GM18870 (cell line): ENCODE results near the gene CD248.
"Not testable (repeated sequence)": the region's sequence is repeated elsewhere in the genome, so short reads cannot be mapped to it uniquely, and the experiment has no call there.

Experiments used
- ATAC-seq: cut with Tn5 transposase; IDR thresholded peaks from one replicate; pipeline ENCODE4 v1.9.1; 2021; ENCODE audit warnings: moderate library complexity; ENCODE audit not compliant: unreplicated experiment

CD248 gene, protein sequence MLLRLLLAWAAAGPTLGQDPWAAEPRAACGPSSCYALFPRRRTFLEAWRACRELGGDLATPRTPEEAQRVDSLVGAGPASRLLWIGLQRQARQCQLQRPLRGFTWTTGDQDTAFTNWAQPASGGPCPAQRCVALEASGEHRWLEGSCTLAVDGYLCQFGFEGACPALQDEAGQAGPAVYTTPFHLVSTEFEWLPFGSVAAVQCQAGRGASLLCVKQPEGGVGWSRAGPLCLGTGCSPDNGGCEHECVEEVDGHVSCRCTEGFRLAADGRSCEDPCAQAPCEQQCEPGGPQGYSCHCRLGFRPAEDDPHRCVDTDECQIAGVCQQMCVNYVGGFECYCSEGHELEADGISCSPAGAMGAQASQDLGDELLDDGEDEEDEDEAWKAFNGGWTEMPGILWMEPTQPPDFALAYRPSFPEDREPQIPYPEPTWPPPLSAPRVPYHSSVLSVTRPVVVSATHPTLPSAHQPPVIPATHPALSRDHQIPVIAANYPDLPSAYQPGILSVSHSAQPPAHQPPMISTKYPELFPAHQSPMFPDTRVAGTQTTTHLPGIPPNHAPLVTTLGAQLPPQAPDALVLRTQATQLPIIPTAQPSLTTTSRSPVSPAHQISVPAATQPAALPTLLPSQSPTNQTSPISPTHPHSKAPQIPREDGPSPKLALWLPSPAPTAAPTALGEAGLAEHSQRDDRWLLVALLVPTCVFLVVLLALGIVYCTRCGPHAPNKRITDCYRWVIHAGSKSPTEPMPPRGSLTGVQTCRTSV

DNA sequence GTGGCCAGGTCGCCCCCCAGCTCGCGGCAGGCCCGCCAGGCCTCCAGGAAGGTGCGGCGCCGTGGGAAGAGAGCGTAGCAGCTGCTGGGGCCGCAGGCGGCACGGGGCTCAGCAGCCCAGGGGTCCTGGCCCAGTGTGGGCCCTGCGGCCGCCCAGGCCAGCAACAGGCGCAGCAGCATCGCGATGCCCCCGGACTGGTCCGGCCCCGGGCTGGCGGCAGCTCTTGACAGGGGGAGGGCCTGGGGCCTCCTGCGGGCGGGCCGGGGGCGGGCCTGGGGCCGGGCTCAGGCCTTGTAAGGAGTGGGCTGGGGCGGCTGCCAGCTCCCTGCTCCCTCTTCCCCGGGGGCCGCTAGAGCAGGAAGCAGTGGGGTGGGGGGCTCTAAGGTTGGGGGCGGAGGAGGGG is at the start of gene CD248:
CD248 (minus strand) TSS at position 196 of the 403 bp plus-strand sequence; CDS start at position 179, 17 bp downstream.
- no peak for ATAC-seq

DNA sequence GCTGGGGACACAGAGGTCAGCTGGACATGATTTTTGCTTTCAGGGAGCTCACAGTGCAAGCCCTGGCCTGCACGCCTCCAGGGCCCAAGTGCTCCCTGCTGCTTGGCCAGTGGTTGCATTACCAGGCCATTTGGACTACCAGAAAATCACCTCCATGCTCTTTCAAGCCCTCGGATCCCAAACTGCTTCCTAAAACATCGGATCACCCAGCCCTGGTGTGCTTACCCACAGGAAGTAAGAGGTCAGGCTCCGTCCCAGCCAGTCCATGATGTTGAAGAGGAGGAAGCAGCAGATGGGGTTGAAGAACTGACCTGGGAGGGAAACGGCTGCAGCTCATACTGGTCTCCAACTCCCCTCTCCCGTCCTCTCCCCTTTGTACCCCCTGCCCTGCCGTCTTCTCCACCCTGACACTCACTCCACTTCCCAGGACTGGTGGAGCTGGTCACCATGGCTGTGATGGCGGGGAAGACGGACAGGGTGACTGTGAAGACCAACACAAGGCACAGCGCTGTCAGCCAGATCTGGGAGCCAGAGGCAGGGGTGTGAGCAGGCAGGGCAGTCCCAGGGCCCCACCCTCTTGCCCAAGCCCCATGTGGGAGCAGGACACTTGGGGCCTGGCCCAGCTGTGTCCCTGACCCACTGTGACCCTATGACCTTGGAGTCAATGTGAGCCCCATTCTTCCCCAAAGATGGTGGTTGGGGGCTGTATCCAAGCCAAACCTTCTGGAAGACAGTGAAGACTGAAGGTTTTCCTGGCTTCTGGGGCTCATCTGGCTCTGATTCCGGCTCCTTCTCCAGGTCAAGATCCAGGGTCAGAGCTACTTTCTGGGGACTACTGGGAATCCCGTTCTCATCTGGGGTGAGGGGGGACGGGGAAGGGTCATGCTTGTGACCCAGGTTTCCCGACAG is 49.1 kb upstream of the CD248 start:
- ATAC-seq, result no peak

DNA sequence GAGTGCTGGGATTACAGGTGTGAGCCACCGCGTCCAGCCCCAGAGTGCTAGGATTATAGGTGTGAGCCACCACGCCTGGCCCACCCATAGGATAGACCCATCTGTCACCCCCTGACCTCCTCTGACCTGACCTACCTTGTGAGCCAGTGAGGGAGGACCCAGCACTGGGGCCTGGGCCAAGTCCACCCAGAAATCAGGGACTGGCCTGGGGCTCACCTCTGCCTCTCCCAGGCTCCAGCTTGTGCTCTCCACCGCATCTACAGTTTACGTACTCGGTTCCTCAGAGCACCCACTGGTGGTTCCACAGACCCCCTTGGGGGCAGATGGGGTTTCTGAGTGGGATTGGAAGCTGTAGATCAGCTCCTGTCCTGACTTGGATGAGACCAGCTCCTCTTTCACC is 48.3 kb upstream of the CD248 start:
- ATAC-seq, result no peak

DNA sequence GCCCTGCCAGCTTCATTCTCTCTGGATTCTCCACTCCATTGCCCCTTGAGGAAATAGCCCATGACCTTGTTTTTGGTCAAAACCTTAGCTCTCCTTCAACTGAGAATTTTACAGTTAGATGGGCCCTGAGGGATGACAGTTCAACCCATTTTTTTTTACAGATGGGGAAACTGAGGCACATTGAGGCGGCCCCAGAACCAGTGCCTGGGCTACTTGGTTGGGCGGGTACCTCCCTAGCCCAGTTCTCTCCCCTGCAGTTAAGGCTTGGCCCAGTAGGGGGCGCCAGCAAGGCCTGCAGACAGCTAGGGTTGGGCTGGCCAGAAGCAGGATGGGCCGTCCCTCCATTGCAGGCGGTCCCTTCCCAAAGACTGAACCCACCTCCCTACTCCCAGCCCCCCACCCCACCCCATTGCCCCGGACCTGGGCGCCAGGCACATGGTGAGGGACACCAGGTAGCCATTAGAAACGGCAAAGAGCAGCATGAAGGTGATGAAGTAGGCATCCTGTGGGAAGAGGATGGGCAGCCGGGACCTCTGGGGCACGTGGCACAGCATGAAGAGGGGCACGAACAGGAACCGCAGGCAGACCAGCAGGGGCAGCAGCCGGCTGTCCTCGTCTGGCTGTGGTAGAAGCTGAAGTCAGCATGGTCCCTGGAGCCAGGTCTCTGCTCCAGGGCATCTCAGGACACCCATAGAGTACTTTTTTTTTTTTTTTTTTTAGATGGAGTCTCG is 47.1 kb upstream of the CD248 start:
- ATAC-seq, result no peak

DNA sequence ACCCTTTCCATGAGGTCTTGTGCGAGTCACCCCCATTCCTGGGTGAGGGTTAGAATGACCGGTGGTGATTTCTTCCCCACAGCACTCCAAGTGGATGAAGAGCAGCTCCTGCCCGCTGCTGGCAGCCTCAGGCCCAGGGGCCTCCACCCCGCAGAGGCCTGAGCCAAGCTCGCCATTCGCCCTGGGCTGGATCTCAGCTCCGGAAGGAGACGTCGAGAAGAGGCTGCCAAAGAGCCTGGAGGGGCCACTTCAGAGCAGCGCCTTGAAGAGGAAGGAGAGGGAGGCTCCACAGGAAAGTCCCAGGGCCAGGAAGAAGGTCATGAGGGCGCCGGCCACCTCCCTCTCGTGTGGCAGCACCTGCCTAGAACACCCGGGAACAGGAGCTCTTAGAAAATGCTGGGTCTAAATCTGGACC is 46.4 kb upstream of the CD248 start:
- ATAC-seq, result no peak

DNA sequence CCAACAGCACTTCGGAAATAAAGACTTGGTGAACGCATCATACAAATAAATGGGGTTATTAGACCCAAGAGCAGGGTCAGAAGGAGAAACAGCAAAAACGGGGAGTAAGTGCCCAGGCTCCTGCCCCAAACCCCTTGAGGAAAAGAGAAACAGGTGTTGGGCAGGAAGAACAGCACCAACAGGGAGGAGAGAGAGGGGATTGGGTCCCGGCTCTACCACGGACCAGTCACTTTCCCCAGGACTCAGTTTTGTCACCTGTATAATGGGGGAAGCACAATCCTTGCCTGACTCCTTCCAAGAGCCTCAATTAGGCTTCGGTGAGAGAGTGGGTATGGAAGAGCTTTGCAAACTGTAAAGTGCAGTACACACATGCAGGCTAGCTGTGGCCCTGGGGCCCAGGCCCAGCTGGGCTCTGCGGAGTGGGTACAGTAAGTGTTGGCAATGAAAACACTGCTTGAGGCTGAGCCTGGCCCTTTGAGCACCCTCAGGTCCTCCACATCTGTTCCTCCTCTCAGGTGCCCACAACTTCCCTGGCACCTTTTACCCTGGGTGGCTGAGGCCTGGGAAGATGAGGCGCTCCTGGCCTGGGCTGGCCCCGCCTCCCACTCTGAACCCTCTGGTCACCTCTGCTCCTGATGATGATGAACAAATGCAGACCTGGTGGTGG is 45.8 kb upstream of the CD248 start:
- ATAC-seq, result no peak

DNA sequence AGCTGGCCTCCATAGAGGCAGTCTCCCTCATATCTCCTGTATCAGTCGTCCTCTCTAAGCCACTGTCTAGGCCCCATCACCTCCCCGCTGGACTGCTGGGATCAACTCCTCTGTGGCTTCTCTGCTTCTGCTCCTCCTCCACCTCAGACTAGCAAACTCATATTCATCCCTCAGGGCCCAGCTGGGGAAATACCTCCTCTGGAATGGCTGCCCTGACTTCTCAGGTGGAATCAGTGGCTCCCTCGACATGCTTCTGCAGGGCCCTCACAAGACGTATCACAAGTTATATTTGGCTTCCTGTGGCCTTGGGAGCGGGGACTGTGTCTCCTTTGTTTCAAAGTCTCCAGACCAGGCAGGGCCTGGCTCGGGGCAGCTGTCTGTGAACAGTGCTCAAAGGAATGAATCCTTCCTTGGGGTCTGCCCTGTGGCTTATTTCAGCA is 44.7 kb upstream of the CD248 start:
- no peak for ATAC-seq

DNA sequence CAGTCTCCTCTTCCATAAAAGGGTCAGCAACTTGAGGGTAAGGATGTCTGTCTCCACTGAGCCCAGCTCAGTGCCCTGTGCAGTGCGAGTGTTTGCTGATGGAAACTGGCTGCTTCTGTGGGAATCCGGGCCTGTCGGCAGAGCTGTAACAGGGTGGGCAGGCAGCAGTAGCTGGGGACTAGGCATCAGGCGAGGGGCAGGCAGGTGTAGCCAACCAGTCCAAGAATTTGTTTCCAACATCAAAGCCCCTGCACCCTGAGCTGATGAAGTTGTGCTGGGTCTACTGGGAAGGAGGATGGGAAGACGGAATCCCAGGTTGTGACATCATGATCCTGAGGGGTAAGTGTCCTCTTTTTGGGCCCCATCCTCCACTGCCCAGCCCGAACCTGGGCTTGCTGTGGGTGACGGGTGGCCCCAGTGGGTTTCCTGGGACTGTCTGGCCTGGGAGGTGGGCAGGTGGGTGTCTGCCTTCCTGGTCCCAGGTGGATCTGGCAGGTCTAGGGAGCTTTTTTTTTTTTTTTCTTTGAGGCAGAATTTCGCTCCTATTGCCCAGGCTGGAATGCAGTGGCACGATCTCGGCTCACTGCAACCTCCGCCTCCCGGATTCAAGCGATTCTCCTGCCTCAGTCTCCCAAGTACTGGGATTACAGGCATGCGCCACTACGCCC is 43.7 kb upstream of the CD248 start:
- ATAC-seq, result no peak

DNA sequence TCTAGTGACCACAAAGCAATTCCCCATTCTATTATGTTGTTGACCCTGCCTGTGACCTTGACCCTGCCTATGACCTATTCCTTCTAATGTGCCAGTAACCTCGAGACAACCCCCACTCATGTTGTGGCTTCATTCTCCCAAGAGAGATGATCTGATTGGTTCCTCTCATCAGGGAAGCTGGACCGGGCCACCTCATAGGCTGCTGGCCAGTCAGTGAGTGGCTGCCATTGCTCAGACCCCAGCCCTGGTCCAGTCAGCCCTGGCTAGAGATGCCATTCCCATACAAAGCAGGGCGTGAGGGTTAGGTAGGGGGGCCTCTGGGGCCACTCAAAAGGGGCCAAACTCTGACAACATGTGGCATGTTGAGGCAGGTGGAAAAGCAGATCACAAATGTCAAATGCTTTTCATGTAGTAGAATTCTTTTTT is 42.8 kb upstream of the CD248 start:
- no peak for ATAC-seq

DNA sequence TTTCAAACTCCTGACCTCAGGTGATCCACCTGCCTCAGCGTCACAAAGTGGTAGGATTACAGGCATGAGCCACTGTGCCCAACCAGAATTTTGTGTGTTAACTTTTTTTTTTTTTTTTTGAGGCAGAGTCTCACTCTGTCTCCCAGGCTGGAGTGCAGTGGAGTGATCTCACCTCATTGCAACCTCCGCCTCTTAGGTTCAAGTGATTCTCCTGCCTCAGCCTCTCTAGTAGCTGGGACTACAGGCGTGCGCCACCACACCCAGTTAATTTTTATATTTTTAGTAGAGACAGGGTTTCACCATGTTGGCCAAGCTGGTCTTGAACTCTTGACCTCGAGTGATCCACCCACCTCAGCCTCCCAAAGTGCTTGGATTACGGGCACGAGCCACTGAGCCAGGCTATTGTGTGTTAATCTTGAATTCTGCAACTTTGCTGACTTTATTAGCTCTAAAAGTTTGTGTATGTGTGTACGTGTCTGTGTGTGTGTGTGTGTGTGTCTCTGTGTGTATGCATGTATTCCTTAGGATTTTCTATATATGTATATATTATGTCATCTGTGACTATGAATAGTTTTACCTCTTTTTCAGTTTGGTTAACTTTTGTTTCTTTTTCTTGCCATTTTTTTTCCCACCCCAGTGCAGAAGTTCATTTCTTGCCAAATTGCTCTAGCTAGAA is 33.9 kb upstream of the CD248 start:
- not testable (repeated sequence) for ATAC-seq

DNA sequence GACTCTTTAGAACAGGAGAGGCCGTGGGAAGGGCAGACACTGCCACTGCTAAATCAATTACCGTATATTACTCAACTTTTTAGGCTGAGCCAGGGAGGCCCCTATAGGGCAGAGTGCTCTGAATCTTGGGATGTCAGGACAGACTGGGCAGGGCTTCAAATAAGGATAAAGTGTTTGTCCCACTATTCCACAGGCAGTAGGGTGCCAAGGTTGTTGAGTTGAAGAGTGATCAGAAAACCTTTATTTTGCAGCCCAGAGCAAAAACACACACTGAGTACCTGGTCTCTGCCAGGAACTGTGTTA is 32.2 kb upstream of the CD248 start:
- no peak for ATAC-seq

DNA sequence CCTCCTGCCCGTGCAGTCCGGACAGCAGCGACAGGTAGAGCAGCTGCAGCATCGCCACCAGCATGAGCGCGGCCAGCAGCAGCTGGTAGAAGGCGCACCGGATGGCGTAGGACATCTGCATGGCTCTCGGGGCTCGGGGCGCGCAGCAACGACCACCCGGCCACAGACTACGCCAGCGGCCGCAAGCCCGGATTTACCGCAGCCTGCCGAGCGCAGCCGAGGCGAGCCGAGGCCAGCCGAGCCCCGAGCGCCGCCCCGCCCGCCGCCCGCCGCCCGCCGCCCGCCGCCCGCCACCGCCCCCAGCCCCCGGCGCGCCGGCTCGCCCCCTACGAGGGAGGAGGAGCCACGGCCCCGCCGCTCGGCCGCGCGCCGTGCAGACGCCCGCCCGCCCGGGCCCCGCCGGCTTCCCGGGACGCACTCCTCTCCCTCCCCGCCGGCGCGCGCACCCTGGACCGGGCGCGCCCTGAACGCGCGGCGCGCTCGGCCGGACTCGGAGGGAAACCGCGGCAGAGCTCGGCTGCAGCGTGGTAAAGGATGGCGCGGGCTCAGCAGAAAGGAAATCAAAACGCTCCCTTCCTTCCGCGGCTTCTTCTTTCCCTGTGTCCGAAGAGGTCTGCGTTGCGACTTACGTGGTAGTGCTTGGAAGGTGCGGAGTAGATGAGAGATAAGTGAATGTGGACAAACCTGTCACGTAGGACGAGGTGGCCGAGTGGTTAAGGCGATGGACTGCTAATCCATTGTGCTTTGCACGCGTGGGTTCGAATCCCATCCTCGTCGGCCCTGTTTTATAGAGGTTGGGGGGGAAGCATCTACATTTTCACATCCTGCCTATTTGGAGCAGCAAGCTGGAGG is 30.8 kb upstream of the CD248 start, which contains the start of gene B4GAT1:
B4GAT1 (minus strand) TSS at position 205 of the 852 bp plus-strand sequence; CDS start at position 121, 84 bp downstream.
- no peak for ATAC-seq

DNA sequence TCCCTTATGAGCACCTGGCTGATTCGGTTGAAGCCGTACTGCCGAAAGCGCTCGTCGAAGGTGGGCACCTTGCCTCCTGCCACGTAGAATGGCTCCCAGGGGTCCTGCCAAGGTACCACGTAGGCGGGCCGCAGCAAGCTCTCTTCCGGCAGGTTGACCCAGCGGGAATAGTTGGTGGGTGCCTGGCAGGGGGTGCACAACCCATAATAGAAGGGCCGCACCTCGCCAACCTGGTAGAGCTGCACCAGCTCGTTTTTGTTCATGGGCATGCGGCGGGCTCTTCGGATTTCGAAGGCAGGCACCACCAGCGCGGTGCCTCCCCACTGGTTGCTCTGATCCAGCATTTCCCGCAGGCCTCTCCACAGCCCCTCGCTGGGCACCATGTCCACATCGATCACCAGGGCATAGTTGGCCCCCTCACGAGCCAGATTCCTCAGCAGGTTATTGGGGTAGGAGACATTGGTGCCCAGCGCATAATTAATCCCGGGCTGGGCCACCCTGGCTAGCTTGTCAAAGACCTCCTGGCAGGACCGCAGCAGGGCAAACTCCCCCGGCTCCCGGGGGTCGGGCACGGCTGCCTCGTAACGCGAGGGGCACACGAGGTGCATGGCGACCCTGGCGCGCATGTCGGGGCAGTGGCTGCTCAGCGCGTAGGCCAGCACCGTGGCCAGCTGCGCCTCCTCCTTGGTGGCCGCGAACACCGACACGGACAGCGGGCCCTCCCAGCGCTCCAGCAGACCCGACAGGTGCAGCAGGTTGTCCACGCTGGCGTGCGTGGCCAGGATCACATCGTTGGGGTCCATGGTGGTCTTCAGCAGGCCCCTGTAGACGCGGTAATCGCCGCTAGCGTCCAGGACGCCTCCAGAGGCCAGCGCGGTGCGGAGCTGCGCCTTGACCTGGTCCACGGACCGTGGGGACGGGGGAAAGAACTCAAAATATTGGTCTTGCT is 29.9 kb upstream of the CD248 start:
- ATAC-seq, result no peak

DNA sequence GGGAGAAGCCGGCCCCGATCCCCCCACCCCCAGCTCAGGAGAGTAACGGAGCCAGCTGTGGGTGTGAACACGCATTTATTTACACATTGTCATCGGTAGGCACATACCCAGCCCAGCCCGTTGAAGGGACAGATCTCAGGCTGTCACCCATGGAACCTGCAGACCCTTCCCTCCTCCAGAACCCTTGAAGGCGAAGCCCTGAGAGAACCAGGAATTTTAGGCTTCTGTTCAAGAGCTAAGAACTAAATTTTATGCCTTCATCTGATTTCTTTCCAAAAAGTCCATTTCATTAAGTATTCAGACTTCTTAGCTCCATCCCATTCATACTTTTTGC is 28.4 kb upstream of the CD248 start:
- ATAC-seq, result peak; percentile 2

DNA sequence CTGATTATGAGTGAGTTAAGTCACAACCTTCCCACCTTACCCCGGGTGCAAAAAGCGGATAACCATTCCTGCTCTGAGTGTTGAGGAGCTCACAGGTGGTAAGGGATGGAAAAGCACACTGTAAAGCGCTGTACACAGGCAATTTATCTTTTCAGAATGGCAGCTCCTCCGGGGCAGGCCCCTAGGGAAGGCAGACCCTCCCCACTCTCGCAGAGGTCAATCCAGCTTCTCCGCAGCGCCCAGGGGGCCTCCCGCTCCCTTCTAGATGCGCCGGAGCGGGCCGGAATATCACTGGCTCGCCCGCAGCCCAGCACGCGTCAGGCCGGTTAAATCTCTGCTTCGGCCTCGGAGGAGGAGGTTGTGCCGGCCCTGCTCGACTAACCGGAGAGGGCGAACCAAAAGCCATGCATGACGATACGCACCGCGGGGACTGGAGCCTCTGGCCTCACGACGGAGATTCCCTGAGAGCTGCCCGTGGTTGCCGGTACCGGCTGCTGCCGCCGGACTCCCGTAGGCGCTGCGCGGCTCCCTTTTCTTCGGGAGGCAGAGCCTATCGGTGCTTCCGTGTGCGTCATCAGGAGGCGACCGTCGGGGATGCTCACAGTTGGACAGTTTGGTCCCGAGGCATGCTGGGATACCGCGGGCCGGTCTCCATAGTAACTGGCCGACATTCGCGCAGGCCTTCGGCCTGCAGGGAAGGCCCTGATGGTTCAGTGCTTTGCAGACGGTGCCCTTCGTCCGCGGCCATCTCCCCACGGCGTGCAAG is 27.9 kb upstream of the CD248 start, which contains the start of gene BRMS1:
BRMS1 (minus strand) TSS at position 555 of the 766 bp plus-strand sequence. CDS start 2,870 bp downstream, outside the sequence.
- ATAC-seq, result peak; percentile 44

DNA sequence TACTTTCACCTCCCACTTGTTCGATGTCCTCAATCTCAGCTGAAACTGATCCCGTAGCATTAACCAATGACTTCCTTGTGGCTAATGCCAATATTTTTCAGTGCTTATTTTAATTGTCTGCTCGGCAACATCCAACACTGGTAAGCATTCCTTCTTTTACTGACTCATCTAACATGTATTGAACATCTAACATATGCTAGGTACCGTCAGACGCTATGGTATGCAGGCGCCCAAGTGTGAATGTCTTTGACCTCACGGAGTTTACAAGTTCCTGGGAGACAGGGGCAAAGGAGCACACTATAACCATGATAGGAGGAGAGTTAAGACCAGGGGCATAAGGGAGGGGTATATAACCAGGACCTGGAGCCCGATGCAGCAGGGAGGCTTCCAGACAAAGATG is 26.3 kb upstream of the CD248 start:
- ATAC-seq, result no peak
